Endothelial cell of umbilical vein (primary cell): ENCODE measurements around the gene CTSE. TPM values are rescaled to one million over a fixed set of nuclear protein-coding genes. Genes with fewer than 3 reads are reported as not detected.

Source experiments
- BruUV-seq: library from RNA; stranded (reverse); fragments of 400-500 nt; replicated peaks from 2 replicates; lab custom pipeline; 2021; lab: Mats Ljungman, UMichigan
- CTCF ChIA-PET: fragments of 300-600, 350-600 bp; sonication (Branson Sonifier 250); formaldehyde crosslinking; loops from one replicate; lab custom pipeline; 2021; ENCODE audit warnings: antibody characterized with exemption, inconsistent platforms; lab: Charles Lee
- POLR2A ChIA-PET: fragments of 300-600, 350-600 bp; sonication (Branson Sonifier 250); formaldehyde crosslinking; loops from one replicate; lab custom pipeline; 2021; ENCODE audit warnings: antibody characterized with exemption, inconsistent platforms; lab: Charles Lee
- DNase-seq: peaks from one replicate; pipeline ENCODE4 v3.0.0-alpha.2; 2011; ENCODE audit warnings: low read depth, low spot score
- FAIRE-seq: peaks from 2 replicates; lab custom pipeline; 2011; peaks lifted over from hg19 to GRCh38; lab: Jason Lieb, UNC
- H2AFZ ChIP-seq: 2 replicates; pipeline ENCODE4 v1.6.0; 2012; ENCODE audit warnings: low read depth, low read length, control low read depth, inconsistent platforms
- H3K27ac ChIP-seq: 2 replicates; pipeline ENCODE4 v1.5.1; 2011; ENCODE audit warnings: low read depth, mild to moderate bottlenecking, control low read depth, low read length, moderate library complexity; ENCODE audit not compliant: insufficient read depth
- H3K27me3 ChIP-seq, 2 experiments: 2 replicates each; pipeline versions ENCODE4 v1.6.0 to v1.6.1; 2011; ENCODE audit warnings: low read length in 2 of 2, mixed read lengths in 1 of 2; ENCODE audit not compliant: control insufficient read depth in 2 of 2, insufficient read depth in 2 of 2
- H3K36me3 ChIP-seq, 2 experiments: 2 replicates in 1 of 2; 3 replicates in 1 of 2; pipeline ENCODE4 v1.5.1; 2011; ENCODE audit warnings: low read length in 2 of 2, mild to moderate bottlenecking in 1 of 2, moderate library complexity in 1 of 2; ENCODE audit not compliant: control insufficient read depth in 2 of 2, insufficient read depth in 2 of 2; ENCODE audit errors: extremely low read depth in 1 of 2
- H3K4me1 ChIP-seq: 3 replicates; pipeline ENCODE4 v1.5.1; 2011; ENCODE audit warnings: mild to moderate bottlenecking, low read length; ENCODE audit not compliant: control insufficient read depth, insufficient read depth; ENCODE audit errors: extremely low read depth
- H3K4me2 ChIP-seq: 2 replicates; pipeline ENCODE4 v1.6.1; 2011; ENCODE audit warnings: low read length, control low read depth, mixed read lengths; ENCODE audit not compliant: insufficient read depth
- H3K4me3 ChIP-seq, 3 experiments: fragments of 200-600 bp in 1 of 3; sonication (generic), shearing (Covaris generic) in 1 of 3; replicated peaks in 1 of 3; 2 replicates each; pipeline ENCODE4 v1.5.1; 2011 to 2016; ENCODE audit warnings: control low read depth in 3 of 3, low read length in 3 of 3, mild to moderate bottlenecking in 2 of 3, inconsistent platforms in 1 of 3, low read depth in 1 of 3, moderate library complexity in 1 of 3; ENCODE audit not compliant: insufficient read depth in 1 of 3
- H3K79me2 ChIP-seq: 2 replicates; pipeline ENCODE4 v1.6.0; 2012; ENCODE audit warnings: low read length, inconsistent platforms; ENCODE audit not compliant: control insufficient read depth, insufficient read depth
- H3K9ac ChIP-seq: replicated peaks from 2 replicates; pipeline ENCODE3; 2011; ENCODE audit warnings: low read length, control low read depth; ENCODE audit not compliant: insufficient read depth; ENCODE audit errors: extremely low read depth
- H3K9me1 ChIP-seq: replicated peaks from 3 replicates; pipeline ENCODE4 v1.6.0; 2011; ENCODE audit warnings: mild to moderate bottlenecking, low read length; ENCODE audit not compliant: control insufficient read depth, insufficient read depth; ENCODE audit errors: extremely low read depth
- H3K9me3 ChIP-seq: replicated peaks from 2 replicates; pipeline ENCODE4 v1.5.1; 2012; ENCODE audit warnings: low read length, inconsistent platforms; ENCODE audit not compliant: control insufficient read depth, insufficient read depth
- H4K20me1 ChIP-seq: replicated peaks from 2 replicates; pipeline ENCODE3; 2011; ENCODE audit warnings: mild to moderate bottlenecking, low read length; ENCODE audit not compliant: control insufficient read depth, insufficient read depth; ENCODE audit errors: extremely low read depth
- CTCF ChIP-seq, 2 donors: IDR thresholded peaks; 1 replicate in 1 of 2; 2 replicates in 1 of 2; pipeline ENCODE4 v1.5.1; 2011; ENCODE audit warnings: low read length in 2 of 2, mild to moderate bottlenecking in 2 of 2, moderate library complexity in 2 of 2, control low read depth in 1 of 2, inconsistent platforms in 1 of 2, low read depth in 1 of 2; ENCODE audit not compliant: insufficient read depth in 1 of 2; ENCODE audit errors: extremely low read depth in 1 of 2
- EZH2 ChIP-seq: IDR thresholded peaks from 2 replicates; pipeline ENCODE4 v1.6.1; 2012; ENCODE audit warnings: borderline replicate concordance, low read depth, mild to moderate bottlenecking, moderate library complexity, low read length, inconsistent platforms; ENCODE audit not compliant: severe bottlenecking
- FOS ChIP-seq: IDR thresholded peaks from 2 replicates; pipeline ENCODE4 v1.6.1; 2011; ENCODE audit warnings: mild to moderate bottlenecking, low read length, moderate library complexity, borderline replicate concordance; ENCODE audit not compliant: insufficient read depth
- GATA2 ChIP-seq: IDR thresholded peaks from 2 replicates; pipeline ENCODE4 v1.7.0; 2011; ENCODE audit warnings: low read depth, mild to moderate bottlenecking, moderate library complexity, mixed read lengths, low read length; ENCODE audit not compliant: insufficient read length, insufficient read depth
- JUN ChIP-seq: IDR thresholded peaks from 2 replicates; pipeline ENCODE4 v1.6.1; 2011; ENCODE audit warnings: borderline replicate concordance, low read depth; ENCODE audit not compliant: insufficient read length, insufficient read depth
- MAX ChIP-seq: IDR thresholded peaks from 2 replicates; pipeline ENCODE4 v1.6.1; 2011; ENCODE audit not compliant: insufficient read depth, insufficient read length
- MYC ChIP-seq: IDR thresholded peaks from one replicate; pipeline ENCODE4 v1.6.1; 2011; ENCODE audit warnings: mild to moderate bottlenecking, low read depth, low read length
- POLR2A ChIP-seq: IDR thresholded peaks from 2 replicates; pipeline ENCODE4 v1.6.1; 2012; ENCODE audit warnings: low read depth, mild to moderate bottlenecking, control low read depth, low read length
- POLR2AphosphoS5 ChIP-seq: IDR thresholded peaks from 2 replicates; pipeline ENCODE4 v1.6.1; 2012; ENCODE audit warnings: low read depth, mild to moderate bottlenecking, control low read depth, low read length, moderate library complexity; ENCODE audit not compliant: insufficient read depth
- dilution Hi-C: fragments of 300-500 bp; cut with MboI; formaldehyde crosslinking; loops from one replicate; pipeline ENCODE4 v1.15.0; 2019; ENCODE audit warnings: low sequenced_read_pairs; ENCODE audit not compliant: extremely low pct_ligation_motif_present
- intact Hi-C: fragments of 100-400 bp; cut with micrococcal nuclease; formaldehyde crosslinking; loops from one replicate; pipeline ENCODE4 v1.10.0; 2022
- polyA plus RNA-seq, 4 experiments: library from polyadenylated mRNA; depleted of rRNA in 3 of 4; stranded (reverse) in 3 of 4; unstranded in 1 of 4; fragments of >200 nt; gene quantifications; 2 replicates each; pipeline versions ENCODE4 v1.2.1 to v1.2.3, GENCODE V29; 2011 to 2012; ENCODE audit warnings: missing spikeins in 1 of 4
- total RNA-seq: library from RNA; stranded (reverse); gene quantifications from 2 replicates; pipeline ENCODE4 v1.2.3, GENCODE V29; 2021

The CTSE gene
- total and polyA plus RNA-seq, 2 donors (not counting 3 experiments of a cell fraction or from before 2014, with no cell fraction given): 0.17 TPM; not detected in 1

- DNase-seq (no peak), FAIRE-seq (no peak)
- H3K4me3 ChIP-seq: no peak overlapping the region
- no peak overlapping the region for H3K4me2 ChIP-seq
- no peaks in the 10 kb centered on the region for H3K36me3 ChIP-seq
- dilution Hi-C loops (no loop called here), intact Hi-C loops (no loop called here)
- H3K79me2 ChIP-seq: no peaks in the 10 kb centered on the region
- TF ChIP-seq FOS (no peak), GATA2 (no peak), EZH2 (no peak), MYC (no peak), POLR2AphosphoS5 (no peak), POLR2A (no peak), JUN (no peak), MAX (no peak), CTCF (IDR thresholded peaks at IDR 0.05; ENCODE audit: extremely low read depth in 1 of 2, insufficient read depth in 1 of 2, low read depth in 1 of 2, low read length in 2 of 2) (no peak)
- H2AFZ ChIP-seq: no peak overlapping the region
- no peak overlapping the region for H3K9ac ChIP-seq
- no peaks in the 10 kb centered on the region for H3K9me1 ChIP-seq
- no peak overlapping the region for H3K27ac ChIP-seq
- no TSS peak for BruUV-seq
- peaks cover 13% of the 10 kb centered on the region for H3K4me1 ChIP-seq
- H4K20me1 ChIP-seq: no peaks in the 10 kb centered on the region
- no peaks in the 10 kb centered on the region for H3K27me3 ChIP-seq
- H3K9me3 ChIP-seq: no peaks in the 10 kb centered on the region
- CTCF ChIA-PET: interaction anchor here (1.0 to 3.0 kb wide), 4 partner anchors 11 to 43 kb away, joined by 3 to 16 read pairs (median 5); no protein-coding TSS in a partner anchor
- POLR2A ChIA-PET: no interaction called here
Observed at GRCh38 chr1:206020393-206021007, 3.2 kb downstream of the CTSE start.
